ENCODE results near the gene CD200R1L. TPM values are rescaled to one million over a fixed set of nuclear protein-coding genes. Genes with fewer than 3 reads are reported as not detected.

Gene CD200R1L
- total and polyA plus RNA-seq, 2 of the 13 experiments (the other 11 are each of a cell fraction or from before 2014, with no cell fraction given) = not detected

DNA sequence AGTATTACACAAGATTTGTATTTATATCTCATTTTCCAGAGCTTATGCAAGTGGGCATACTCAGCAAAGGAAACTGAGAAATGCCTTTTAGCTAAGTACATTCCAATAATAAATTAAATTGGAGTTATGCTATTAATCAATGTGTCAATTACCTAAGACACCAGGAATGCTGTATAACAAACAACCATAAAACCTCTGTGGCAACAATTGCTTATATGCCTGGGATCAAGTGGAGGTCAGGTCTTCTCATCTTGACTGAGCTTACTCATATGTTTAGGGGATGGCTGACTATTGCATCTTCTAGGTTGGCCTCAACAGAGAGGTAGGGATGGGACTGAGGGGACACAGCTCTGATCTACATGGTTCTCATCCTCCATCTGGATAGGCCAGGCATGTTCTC is 30.7 kb downstream of the CD200R1L start:
- Histone ChIP-seq H3K4me2 (ENCODE audit: low read depth, low read length) (no peak overlapping the region), H3K9me3 (ENCODE audit: low read length) (no peaks in the 10 kb centered on the region), H3K27me3 (ENCODE audit: control insufficient read depth in 1 of 2, insufficient read depth in 2 of 2, low read length in 2 of 2) (no peaks in the 10 kb centered on the region), H3K9ac (ENCODE audit: insufficient read depth, low read depth, low read length) (no peak overlapping the region), H4K20me1 (ENCODE audit: insufficient read depth, low read length) (no peaks in the 10 kb centered on the region), H2AFZ (ENCODE audit: low read length) (no peak overlapping the region), H3K4me3 (replicated peaks in 1 of 3; ENCODE audit: insufficient read depth in 1 of 3, low read depth in 2 of 3, low read length in 3 of 3) (no peak overlapping the region), H3K79me2 (ENCODE audit: insufficient read depth, low read length) (no peaks in the 10 kb centered on the region), H3K27ac (ENCODE audit: extremely low read length, insufficient read depth, low read length) (no peak overlapping the region), H3K36me3 (replicated peaks in 1 of 2; ENCODE audit: control insufficient read depth in 1 of 2, insufficient read depth in 2 of 2, low read length in 2 of 2) (no peaks in the 10 kb centered on the region), H3K4me1 (ENCODE audit: insufficient read depth, low read length) (no peaks in the 10 kb centered on the region)
- ChIA-PET CTCF (ENCODE audit: low intra/inter-chr PET ratio, low total read pairs) (no interaction called here), POLR2A (no interaction called here)
- no peak for FAIRE-seq
- intact Hi-C loops (cut with micrococcal nuclease; ENCODE audit: unreplicated experiment) = loop anchor here (2.0 kb wide), 1 partner anchor 81 kb away; no protein-coding TSS in a partner anchor
- in situ Hi-C loops (cut with HindIII; ENCODE audit: extremely low pct_ligation_motif_present, low pct_unique_long_range_greater_than_20kb) = loop anchor here (10.0 kb wide), 1 partner anchor 171 kb away; the partner anchor contains the start of gene CCDC80
- DNase-seq (ENCODE audit: low spot score) = no peak
- no TSS peak for BruUV-seq (replicated peaks)
- ATAC-seq = no peak
- TF ChIP-seq KLF11 (CRISPR knock-in tag; IDR thresholded peaks at IDR 0.05) = no peak
- no peak for TF ChIP-seq MTA3 (CRISPR knock-in tag; IDR thresholded peaks at IDR 0.05)
- no peak for TF ChIP-seq ZNF12 (CRISPR knock-in tag; IDR thresholded peaks at IDR 0.05)
- TF ChIP-seq, protein P1, sequence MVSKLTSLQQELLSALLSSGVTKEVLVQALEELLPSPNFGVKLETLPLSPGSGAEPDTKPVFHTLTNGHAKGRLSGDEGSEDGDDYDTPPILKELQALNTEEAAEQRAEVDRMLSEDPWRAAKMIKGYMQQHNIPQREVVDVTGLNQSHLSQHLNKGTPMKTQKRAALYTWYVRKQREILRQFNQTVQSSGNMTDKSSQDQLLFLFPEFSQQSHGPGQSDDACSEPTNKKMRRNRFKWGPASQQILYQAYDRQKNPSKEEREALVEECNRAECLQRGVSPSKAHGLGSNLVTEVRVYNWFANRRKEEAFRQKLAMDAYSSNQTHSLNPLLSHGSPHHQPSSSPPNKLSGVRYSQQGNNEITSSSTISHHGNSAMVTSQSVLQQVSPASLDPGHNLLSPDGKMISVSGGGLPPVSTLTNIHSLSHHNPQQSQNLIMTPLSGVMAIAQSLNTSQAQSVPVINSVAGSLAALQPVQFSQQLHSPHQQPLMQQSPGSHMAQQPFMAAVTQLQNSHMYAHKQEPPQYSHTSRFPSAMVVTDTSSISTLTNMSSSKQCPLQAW (CRISPR knock-in tag; IDR thresholded peaks at IDR 0.05) = no peak
- TF ChIP-seq ZNF510 (CRISPR knock-in tag; IDR thresholded peaks at IDR 0.05; ENCODE audit: low read depth) = no peak
- TF ChIP-seq, protein P2, sequence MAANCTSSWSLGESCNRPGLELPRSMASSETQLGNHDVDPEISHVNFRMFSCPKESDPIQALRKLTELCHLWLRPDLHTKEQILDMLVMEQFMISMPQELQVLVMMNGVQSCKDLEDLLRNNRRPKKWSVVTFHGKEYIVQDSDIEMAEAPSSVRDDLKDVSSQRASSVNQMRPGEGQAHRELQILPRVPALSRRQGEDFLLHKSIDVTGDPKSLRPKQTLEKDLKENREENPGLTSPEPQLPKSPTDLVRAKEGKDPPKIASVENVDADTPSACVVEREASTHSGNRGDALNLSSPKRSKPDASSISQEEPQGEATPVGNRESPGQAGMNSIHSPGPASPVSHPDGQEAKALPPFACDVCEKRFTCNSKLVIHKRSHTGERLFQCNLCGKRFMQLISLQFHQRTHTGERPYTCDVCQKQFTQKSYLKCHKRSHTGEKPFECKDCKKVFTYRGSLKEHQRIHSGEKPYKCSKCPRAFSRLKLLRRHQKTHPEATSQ (CRISPR knock-in tag; IDR thresholded peaks at IDR 0.05; ENCODE audit: borderline replicate concordance) = no peak
- TF ChIP-seq ZNF282 (IDR thresholded peaks at IDR 0.05; ENCODE audit: partially characterized antibody) = no peak
- TF ChIP-seq MLXIP (CRISPR knock-in tag; IDR thresholded peaks at IDR 0.05; ENCODE audit: borderline replicate concordance) = no peak
- TF ChIP-seq CCDC6 (CRISPR knock-in tag; IDR thresholded peaks at IDR 0.05) = no peak
- TF ChIP-seq ZNF749 (CRISPR knock-in tag; IDR thresholded peaks at IDR 0.05; ENCODE audit: borderline replicate concordance) = no peak
- TF ChIP-seq BATF2 (CRISPR knock-in tag; IDR thresholded peaks at IDR 0.05) = no peak
- no peak for TF ChIP-seq ZBTB49 (CRISPR knock-in tag; IDR thresholded peaks at IDR 0.05; ENCODE audit: borderline replicate concordance)
- TF ChIP-seq, protein P3, sequence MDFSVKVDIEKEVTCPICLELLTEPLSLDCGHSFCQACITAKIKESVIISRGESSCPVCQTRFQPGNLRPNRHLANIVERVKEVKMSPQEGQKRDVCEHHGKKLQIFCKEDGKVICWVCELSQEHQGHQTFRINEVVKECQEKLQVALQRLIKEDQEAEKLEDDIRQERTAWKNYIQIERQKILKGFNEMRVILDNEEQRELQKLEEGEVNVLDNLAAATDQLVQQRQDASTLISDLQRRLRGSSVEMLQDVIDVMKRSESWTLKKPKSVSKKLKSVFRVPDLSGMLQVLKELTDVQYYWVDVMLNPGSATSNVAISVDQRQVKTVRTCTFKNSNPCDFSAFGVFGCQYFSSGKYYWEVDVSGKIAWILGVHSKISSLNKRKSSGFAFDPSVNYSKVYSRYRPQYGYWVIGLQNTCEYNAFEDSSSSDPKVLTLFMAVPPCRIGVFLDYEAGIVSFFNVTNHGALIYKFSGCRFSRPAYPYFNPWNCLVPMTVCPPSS (IDR thresholded peaks at IDR 0.05) = no peak
